AG20443 (cell line): Measurements from ENCODE around the gene MYH6.
"Not testable (repeated sequence)": the region's sequence is repeated elsewhere in the genome, so short reads cannot be mapped to it uniquely, and the experiment has no call there.

Experiments
- DNase-seq: peaks from one replicate; pipeline ENCODE4 v3.0.0; 2012; ENCODE audit warnings: low spot score, mixed read lengths

MYH6 gene

DNA sequence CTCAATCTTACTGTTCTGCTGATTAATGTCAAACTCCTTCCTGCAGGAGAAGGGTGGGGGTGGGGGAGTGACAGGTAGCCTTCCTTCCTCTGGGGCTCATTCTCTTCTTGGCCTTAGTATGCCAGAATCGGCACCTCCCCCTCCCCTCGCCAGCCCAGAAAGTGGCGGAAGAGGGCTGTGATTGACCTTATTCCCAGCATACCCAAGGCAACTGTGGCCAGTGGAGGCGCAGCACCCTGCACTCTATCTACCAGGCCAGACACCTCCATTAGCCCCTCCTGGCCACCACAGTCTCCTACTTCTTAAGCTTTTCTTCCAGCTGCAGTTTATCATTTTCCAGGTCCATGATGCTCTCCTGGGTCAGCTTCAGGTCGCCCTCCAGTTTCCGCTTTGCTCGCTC lies 15.5 kb downstream of the MYH6 start:
- DNase-seq: no peak

DNA sequence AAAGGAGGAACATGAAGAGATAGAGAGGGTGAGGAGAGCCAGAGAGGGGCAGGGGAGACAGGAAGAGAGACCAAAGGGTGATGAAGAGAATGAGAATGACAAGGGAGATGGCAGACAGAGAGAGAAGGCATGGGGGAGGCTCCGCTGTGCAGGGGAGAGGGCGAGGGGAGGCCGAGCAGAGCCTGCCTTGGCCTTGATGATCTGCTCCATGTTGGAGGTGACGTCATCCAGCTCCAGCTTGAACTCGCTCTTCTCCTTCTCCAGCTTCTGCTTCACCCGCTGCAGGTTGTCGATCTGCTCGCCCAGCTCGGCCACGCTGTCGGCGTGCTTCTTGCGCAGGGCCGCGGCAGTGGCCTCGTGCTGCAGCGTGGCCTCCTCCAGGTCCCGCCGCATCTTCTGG lies 18.2 kb downstream of the MYH6 start:
- DNase-seq: not testable (repeated sequence)

DNA sequence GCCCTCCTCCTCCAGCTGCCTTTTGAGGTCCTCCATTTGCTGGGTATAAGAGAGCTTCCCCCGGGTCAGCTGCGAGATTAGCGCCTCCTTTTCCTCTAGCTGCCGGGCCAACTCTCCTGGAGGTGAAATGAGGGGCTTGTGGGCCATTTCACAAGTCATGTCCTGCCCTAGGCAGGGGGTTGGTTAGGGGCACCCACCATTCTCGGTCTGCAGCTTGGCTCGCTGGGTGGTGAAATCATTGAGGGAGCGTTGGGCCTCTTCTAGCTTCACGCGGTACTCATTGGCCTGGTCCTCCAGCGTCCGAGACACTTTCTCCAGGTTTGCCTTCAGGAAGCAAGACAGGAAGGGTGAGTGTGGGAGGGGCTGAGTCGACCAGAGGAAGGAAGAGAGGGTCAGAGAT lies 18.7 kb downstream of the MYH6 start:
- no peak for DNase-seq

DNA sequence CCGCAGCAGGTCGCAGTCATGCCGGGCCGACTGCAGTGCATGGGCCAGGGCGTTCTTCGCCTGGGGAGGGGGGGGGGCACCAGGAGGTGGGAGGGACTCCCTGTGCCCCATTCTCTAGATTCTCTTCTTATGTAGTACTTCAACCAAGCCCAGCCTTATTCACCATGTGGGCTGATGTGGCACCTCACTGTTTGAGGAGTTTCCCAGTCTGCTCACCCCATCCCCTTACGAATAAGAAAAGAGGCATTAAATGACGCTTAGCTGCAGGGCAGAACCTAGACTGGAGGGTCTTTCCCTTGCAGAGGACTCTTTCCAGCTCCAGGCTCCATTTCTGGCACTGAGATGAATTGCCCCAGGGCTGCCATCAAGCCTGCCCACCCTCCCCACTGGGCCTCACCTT lies 19.1 kb downstream of the MYH6 start:
- no peak for DNase-seq

DNA sequence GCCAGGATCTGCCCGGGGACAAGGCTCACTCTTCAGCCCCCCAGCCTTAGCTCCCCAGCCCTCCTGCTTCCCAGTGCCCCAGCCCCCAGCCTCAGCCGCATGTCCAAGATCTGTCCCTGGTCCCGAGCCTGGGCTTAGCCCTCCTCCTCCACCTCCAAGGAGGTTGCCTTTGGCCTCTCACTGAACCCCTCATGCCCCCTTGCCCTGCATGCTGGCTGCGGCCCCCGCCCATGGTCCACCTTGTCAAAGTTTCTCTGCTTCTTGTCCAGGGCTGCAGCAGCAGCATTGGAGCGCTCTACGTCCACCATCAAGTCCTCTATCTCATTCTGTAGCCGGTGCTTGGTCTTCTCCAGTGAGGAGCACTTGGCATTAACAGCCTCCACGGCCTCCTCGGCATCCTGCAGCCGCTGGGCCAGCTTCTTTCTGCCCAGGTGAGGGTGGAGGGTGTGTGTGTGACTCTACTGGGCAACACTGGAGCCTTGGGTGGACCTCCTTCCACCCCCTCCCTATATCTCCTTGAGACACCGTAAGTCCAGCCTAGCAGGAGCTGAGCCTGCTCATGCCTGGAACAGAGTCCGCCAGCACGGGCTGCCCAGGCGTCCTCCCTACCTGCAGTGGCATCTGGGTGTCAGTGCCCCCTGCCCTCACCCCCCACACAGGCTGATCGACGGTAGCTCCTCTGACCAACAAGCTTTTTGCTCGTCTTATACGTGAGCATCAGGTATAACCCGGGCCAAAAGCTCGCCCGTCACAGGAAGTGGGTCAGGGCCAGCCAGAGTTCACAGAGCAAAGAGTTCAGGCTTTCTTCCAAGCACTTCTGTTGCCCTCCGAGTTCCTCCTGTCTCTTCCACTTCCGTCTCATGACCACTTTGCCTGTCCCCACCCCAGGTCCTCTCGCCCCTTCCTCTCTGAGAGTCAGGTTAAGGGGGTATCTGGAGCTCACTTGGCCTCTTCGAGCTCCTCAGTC lies 19.9 kb downstream of the MYH6 start:
- DNase-seq: no peak

DNA sequence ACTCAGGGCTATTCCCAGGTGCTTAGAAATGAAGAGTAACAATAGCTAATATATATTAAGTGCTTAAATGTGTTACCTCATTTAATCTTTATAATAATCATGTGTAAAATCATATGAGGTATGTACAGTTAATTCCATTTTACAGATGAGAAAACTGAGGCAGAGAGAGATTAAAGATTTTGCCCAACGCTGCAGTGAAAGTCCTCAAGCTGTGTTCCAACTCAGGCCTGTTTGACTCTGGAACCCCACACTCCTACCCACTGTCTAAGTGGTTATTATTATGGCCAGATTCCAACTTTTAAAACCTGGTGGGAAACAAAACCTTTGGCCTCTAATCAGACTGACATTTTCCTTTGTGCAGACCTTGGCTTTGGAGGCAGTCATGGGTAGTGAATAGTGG lies 21.1 kb downstream of the MYH6 start:
- no peak for DNase-seq

DNA sequence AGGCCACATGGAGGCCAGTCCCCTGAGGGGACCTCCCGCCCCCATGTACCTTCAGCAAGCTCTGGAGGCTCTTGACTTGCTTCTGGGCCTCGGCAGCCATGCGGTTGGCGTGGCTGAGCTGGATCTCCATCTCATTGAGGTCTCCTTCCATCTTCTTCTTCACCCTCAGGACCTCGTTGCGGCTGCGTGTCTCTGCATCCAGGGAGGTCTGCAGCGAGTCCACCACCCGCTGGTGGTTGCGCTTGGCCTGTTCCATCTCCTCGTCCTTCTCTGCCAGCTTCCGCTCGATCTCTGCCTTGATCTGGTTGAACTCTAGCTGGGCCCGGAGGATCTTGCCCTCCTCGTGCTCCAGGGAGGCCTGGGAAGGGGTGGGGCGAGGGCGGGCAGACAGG lies 21.8 kb downstream of the MYH6 start:
- not testable (repeated sequence) for DNase-seq

DNA sequence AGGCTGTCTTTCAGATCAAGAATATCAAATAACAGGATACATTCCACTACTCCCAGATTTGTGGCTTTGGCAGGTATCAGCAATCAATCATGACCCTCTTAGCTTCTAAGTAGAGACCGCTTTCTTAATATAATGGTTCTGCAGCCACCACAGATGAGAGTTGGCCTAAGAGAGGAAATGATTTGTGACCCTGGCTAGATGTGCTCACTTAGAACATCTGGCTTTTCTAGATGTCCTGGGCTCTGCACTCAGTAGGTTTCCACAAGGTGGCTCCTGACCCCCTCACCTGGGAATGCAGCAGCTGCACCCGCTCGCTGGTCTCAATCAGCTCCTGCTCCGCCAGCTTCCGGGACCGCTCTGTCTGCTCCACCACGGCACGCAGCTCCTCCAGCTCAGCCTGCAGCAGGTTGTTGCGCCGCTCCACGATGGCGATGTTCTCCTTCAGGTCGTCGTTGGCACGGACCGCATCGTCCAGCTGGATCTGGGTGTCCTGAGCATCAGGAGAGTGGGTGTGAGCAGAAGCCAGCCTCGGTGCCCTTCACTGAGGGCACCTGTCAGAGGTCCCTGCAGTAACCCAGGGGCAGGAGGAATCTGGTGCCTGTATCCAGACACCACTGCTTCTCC lies 22.3 kb downstream of the MYH6 start:
- no peak for DNase-seq

DNA sequence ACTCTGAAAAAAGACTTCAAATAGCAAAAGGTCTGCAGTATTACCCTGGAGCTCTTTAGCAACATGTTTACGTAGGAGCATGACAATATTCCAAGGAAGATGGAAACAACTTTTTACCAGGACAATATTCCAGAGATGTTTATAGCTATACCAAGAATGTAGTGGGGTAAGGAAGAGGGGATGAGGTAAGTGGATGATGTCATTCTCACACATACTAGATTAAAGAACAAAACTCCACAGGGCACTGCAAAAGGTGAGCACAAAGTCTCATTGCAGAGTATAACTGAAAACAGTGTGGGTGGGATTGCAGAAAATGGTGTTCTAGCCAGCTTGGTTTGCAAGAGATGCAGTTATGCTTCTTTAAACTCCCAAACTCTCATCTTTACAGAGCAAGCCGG lies 22.8 kb downstream of the MYH6 start:
- DNase-seq: no peak

DNA sequence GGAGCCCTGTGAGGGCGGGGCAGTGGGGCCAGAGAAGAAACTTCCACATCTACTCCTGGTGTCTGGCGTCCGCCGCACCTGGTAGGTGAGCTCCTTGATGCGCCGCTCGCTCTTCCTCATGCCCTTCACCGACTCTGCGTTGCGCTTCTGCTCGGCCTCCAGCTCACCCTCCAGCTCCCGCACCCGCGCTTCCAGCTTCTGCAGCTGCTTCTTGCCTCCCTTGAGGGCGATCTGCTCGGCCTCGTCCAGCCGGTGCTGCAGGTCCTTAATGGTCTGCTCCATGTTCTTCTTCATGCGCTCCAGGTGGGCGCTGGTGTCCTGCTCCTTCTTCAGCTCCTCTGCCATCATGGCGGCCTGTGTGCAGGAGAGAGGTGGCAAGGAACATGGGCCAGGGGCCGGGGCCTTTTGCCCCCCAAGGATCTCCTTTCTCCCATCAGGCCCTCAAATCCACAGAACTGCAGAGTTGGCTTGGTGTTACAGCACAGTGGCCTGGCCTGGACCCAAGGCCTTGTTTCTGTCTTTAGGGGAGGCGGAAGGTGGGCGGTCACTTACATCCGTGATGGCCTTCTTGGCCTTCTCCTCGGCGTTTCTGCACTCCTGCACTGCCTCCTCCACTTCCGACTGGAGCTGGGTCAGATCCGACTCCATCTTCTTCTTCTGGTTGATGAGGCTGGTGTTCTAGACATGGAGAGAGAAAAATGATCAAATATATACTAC lies 23.6 kb downstream of the MYH6 start:
- DNase-seq: no peak

DNA sequence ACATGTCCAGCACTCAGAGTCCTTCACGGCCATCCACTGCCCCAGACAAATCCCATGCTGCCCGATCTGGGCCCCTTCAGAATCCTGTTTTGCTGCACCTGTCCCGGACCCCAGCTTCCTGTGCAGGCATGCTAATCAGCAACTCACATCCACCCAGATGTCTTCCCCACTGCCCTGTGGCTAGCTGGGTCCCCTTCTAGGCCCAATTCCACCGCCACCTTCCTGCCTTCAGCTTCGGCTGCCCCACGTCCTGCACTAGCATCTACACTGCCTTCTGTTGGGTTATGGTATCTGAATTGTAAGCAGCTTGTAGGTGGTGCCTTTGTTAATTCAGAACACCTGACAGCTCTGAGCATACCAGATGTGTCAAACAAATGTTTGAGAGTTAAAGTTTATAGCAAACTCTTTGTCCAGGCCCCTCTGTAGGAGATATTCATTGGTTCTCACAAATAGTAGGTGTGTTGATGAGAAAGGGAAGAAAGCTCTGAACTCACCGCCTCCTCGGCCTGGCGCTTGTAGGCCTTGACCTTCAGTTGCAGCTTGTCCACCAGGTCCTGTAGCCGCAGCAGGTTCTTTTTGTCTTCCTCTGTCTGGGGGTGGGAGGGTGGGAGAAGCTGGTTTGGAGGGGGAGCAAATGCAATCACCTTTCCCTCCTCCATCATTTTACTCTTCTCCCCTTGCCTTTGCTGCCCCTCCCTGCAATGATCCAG lies 25.2 kb downstream of the MYH6 start:
- DNase-seq: no peak

DNA sequence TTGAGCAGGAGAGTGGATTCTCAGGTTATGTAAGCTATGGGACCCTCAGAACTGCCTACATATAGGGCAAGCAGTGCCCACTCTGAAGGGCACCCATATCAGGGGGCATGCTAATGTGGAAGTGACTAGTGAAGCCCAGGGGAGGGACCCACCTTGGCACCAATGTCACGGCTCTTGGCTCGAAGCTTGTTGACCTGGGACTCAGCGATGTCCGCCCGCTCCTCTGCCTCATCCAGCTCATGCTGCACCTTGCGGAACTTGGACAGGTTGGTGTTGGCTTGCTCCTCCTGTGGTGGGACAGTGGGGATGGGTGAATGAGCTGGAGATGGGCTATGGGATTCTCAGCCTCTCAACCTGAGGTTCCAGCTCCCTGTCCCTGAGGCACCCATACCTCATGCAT lies 25.8 kb downstream of the MYH6 start:
- DNase-seq: no peak

DNA sequence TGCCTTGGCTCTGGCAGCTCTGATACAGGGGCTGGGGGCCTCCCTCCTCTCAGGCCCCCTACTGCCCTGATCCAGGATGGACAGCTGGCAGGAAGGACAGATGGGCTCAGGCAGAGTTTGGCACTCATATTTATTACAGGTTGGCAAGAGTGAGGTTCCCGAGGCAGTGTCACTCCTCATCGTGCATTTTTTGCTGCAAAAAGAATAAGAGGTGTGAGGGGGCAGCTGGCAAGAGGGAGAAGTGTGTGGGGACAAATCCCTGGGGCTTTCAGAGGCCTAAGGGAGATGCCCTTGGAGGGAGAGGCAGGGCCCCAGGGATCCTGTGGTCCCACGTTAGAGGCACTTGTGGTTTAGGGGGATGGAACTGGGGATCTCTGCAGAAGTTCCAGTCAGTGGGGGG lies 26.2 kb downstream of the MYH6 start:
- DNase-seq: no peak

DNA sequence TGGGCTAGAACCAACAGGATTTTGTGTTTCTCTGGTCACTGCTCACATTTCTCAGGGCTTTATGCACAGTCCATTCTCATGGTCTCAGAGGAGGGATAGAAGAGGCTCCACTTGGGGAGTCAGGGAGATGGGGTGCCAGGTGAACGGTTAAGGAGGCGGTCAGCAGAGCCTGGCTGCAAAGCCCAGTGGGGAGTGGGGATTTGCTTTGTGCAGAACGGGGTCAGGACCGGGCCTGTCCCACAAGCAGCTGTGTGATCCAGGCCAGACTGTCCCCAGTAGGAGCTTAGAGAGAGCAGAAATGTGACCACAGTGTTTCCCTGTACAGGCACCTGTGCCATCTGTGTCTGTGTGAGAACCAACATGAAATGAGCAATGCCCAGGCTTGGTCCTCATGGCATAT lies 27.1 kb downstream of the MYH6 start:
- no peak for DNase-seq

DNA sequence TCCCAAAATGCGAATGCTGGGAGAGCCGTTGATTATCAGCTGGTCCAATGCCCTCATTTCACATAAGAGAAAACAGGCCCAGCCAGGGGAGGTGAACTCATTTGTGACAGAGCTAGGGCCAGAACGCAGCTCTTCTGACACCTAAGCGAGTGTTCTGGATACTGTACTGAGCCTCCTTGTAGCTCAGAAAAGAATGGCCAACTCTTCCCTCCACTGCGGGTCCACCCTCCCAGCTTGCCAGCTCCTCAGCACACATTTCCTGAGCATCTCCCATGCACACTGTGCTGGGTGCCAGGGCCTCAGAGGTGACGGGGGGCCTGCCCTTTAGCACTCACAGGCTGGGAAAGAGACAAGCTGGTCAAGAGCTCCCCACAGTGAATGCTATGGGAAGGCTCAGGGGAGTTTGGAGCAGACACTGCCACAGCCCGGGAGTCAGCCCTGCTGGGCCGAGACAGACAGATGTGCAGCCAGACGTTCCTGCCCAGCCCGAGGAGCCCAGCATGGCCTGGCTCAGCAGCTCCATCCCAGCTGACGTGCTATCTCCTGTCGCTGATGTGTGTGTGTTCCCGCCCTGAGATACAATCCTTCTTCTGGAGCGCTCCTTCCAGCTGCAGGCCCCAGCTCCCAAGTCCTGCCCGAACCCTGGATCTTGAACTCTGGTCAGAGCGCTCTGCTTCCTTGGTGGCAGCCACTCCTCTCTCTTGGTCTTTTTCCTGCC lies 27.7 kb downstream of the MYH6 start:
- DNase-seq: no peak

DNA sequence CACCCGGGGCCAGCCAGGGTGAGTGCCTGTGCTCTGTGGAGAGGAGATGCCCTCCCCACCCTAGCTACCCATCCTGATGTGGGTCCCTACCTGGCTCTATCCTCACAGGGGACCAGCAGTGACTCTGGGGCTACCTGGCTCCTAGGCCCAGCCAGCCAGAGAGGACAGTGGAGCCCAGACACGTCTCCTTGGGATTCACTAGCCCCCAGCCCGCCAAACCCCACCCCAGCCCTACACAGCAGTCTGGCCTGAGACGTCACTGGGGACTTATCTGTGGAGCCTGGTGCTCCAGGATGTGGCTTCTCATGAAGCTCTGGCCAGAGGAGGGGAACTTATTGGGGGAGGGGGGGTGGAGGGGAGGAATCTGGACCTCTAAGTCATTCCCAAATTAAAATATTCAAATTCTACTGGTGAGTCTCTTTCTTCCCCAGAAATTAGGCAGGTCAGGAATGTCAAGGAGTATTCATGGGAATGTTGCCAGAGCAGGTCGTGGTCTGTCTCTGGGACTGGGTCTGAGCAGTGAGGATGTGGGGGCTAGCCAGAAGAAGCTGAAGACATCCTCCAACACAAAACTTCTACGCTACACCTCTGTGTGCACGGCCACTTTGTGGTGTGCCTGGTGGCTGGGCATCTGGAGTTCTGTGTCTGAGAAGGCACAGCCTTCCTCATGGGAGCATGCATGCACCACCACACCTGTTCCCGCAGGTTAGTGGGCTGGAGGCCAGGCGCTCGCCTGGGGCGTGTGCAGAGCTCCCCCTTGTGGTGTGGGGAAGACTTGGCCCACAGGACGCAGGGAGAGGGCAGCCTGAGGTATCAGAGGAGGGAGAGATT lies 28.5 kb downstream of the MYH6 start:
- peak; percentile 80 for DNase-seq

DNA sequence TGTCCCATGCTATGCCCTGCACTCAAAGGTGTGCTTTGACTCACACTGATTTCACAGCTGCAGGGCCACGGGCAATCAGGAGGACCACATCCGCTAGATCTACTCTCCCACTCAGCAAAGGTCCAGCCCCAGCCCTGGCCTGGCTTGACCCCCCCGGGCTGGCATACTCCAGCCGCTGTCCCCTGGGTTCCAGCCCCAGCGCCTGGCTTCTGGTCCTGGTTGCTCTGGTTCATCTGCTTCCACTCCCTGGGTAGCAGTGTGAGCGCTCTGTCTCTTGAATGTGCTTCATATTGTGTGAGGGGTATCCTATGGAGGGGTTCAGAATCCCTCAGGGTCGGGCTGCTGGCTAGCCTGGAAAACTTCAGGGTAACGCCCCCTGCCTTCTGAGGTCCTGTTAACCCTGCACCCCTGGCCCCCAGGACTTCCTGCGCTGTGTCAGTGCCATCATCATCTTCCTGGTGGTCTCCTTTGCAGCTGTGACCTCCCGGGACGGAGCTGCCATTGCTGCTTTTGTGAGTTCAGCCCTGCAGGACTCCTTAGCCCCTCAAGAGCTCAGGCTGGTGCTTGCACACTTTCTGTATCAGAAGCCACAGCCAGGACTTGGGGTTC lies 29.4 kb downstream of the MYH6 start:
- no peak for DNase-seq

DNA sequence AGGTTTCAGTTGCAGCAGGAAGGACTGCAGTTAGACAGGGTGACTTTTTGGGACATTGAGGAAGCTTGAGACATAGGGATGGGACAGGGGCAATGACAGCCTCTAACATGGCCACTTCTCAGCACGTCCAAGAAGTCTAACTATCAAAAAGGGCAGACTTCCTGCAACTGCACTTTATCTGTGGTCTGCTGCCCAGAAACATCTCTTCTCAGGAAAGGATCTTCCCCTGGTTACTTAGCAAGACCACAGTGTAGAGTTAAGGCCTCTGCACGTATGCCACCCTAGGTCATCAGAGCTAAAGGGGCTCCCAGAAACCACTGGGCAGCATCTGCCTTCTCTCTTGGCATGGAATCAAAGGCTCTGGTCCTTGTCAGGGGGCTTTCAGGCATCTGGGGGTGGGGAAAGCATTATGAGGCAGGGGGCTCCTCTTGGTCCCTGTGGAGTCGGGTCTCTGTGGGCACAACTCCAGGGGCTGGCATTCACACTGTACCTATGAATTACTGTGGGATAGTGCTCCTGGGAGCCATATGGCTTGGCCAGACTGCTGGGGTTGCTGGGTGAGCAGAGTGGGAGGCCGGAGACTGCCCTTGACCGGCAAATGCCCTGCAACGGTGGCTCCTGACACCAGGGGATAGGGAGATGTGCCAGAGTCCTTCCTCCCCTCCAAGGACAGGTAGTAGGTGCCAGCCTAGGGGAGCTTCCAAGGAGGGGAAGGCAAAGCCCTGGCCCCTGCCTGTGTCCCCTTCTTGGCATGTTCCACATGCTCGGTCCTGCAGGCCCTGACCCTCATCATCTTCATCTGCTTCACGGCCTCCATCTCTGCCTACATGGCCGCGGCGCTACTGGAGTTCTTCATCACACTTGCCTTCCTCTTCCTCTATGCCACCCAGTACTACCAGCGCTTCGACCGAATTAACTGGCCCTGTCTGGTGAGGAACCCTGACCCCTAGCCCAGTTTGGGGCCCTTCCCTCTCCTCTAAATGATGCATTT lies 30.2 kb downstream of the MYH6 start:
- no peak for DNase-seq

DNA sequence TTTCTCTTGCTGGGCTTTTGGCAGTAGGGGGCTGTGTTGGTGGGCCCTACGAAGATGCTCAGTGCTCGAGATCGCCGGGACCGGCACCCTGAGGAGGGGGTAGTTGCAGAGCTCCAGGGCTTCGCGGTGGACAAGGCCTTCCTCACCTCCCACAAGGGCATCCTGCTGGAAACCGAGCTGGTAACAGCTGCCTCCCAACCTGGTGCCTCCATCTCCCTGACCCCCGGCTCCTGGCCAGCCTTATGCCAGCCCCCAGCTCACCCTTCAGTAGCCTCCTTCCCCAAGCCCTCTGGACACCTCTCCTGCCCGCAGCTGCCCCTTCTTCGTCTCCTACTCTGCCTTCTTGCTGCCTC lies 30.9 kb downstream of the MYH6 start:
- DNase-seq: no peak
